Choroid plexus epithelial cell (primary cell): Measurements from ENCODE around the gene GPR37.

Experiments used
- DNase-seq: peaks from one replicate; pipeline ENCODE4 v3.0.0-alpha.2; 2010; ENCODE audit warnings: low read depth
- H3K4me3 ChIP-seq: 2 replicates; pipeline ENCODE4 v1.5.1; 2011; ENCODE audit warnings: low read depth, mild to moderate bottlenecking, control low read depth, low read length, moderate library complexity
- TF ChIP-seq, protein P1 (sequence below): conservative IDR thresholded peaks from 2 replicates; pipeline ENCODE4 v1.5.1; 2011; ENCODE audit warnings: low read depth, mild to moderate bottlenecking, control low read depth, inconsistent platforms, low read length, moderate library complexity

The GPR37 gene

DNA sequence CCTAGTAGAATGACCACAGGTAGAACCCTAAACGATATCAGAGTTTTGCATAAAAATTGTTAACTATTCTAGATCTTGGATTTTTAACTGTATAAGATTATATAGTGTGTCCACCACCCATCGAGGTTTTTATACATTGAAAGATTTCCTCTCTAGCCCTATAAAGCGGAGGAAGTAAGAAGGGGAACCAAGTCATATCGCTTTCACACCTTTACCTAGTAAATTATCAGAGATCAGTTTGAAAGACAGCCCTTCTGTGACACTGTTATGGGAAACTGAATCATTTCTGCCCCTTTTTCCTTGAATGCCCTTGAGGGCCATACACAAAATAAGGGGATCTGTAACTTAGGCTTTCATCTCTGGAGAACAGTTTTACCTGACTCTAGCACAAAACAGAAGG lies 8.3 kb upstream of the GPR37 start:
- no peak overlapping the region for H3K4me3 ChIP-seq
- DNase-seq: no peak
- TF ChIP-seq, protein P1, sequence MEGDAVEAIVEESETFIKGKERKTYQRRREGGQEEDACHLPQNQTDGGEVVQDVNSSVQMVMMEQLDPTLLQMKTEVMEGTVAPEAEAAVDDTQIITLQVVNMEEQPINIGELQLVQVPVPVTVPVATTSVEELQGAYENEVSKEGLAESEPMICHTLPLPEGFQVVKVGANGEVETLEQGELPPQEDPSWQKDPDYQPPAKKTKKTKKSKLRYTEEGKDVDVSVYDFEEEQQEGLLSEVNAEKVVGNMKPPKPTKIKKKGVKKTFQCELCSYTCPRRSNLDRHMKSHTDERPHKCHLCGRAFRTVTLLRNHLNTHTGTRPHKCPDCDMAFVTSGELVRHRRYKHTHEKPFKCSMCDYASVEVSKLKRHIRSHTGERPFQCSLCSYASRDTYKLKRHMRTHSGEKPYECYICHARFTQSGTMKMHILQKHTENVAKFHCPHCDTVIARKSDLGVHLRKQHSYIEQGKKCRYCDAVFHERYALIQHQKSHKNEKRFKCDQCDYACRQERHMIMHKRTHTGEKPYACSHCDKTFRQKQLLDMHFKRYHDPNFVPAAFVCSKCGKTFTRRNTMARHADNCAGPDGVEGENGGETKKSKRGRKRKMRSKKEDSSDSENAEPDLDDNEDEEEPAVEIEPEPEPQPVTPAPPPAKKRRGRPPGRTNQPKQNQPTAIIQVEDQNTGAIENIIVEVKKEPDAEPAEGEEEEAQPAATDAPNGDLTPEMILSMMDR: no peak

DNA sequence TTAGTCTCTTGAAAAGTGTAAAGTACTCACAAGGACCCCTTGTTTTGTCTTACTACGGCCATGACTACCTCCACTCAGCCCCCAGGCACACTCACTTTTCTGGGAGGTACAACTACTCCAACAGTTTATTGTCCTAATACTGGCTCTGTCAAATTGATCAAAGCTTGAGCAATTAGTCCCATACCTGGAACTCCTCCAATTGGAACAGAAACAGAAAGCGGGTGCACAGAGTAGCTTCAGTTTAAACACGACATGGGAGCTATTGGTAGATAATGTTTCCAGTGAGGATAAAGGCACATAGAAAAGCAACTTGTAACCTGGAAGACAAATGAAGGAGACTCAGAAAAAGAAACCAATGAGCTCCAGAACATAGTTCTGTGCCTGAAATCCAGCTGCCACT lies 7.7 kb upstream of the GPR37 start:
- H3K4me3 ChIP-seq: no peak overlapping the region
- no peak for DNase-seq
- TF ChIP-seq, protein P1: no peak

DNA sequence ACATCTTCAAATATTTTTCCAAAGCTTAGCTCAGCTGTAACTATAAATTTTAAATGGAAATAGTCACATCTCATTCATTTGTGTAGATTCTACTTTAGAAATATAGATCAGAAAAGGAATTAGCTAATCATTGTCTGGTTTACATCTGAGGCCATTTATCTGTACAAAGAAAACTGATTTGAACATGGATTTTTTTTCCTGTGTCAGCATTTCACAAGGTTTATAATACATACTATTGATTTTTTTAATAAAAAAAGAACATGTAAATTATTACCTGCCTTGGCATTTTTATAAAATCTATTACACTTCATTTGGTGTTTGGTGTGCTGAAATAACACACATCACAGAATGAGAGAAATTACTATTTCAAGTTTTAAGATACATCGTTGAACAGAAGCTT lies 3.5 kb upstream of the GPR37 start:
- no peak overlapping the region for H3K4me3 ChIP-seq
- TF ChIP-seq, protein P1: no peak
- DNase-seq: no peak

DNA sequence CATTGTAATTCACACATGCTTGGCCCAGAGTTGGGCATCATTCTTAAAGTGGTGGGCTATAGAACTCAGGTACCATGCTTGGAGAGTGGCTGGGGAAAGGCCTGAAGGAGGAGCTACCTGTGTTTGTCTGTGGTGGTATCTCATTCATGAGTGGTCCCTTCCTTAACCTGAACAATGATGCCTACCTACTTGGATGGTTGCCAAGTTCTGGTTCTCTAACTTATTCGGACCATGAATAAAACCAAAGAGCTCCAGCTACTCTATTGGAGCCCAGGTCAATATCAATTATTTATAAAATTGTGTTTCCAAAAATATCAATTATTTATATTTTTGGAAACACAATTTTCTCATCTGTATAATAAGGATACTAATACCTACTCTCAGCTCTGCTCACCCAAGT lies 2.9 kb upstream of the GPR37 start:
- TF ChIP-seq, protein P1: no peak
- no peak overlapping the region for H3K4me3 ChIP-seq
- DNase-seq: no peak

DNA sequence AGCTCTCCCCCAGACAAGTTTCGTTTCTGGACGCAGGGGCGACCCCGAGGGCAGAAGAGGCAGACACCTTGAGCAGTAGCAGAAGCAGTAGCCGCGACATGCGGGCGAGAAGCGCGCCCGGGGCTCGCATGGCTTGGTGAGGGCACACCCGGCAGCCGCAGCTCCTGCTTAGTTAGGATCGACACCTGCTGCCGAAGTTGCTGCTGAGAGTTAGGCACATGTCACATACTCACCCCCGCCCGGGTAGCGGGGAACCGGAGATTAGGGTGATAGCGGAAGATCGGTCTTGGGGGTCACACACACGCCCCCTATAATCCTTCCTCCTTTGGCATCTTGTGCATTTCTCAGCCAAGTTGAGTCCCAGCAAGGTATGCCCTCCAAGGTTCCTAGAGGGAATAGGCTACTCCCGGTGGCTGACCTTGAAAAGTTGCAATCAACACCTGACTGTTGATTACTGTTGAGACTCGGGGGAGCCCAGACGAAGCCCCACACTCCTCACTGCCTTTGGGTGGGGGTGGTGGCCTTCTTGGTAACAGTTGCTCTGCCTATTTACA lies 668 bp downstream of the GPR37 start:
- peak overlapping the region; percentile 68 for H3K4me3 ChIP-seq
- peak; percentile 8 for DNase-seq
- TF ChIP-seq, protein P1: no peak

DNA sequence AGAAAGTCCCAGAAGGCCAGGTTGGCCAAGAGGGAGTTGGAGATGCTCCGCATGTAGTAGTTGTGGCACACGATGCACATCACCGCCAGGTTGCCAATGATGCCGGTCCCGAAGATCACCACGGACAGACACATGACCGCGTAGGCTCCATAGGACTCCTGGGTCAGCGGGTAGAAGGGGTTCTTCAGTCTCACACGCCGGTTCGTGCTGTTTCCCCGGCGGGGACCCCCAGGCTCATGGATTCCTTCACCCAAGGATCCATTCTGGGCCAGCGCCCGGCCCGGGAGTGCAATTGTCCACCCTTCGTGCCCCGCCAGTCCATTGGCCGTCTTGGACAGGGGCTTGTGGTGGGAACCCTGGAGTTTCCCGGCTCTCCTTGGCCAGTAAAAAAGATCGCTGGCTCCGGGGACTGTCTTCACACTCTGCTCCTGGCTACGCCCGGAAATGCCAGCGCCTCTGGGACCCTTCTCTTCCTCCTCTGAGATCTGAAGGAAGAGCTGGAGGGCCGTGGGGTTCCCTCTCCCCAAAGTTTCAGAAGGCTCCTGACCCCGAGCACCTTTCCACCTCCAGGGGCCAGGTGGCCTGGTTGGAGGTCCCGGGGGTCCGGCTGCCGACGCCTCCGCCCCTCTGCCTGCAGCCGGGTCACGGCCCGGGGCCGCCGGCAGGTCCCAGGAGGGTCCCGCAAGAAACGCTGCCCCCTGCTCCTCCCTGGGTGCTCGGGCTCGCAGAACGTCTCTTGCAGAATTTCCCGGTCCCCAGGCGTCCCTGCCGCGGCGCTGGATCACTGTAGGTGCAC lies 1.3 kb downstream of the GPR37 start:
- peak overlapping the region; percentile 68 for H3K4me3 ChIP-seq
- DNase-seq: no peak
- TF ChIP-seq, protein P1: no peak
